ENCODE measurements around the gene PRPF40A. TPM values are rescaled to one million over a fixed set of nuclear protein-coding genes. Genes with fewer than 3 reads are reported as not detected.

PRPF40A gene
- total and polyA plus RNA-seq, 2 of the 8 experiments (the other 6 are each of a cell fraction or from before 2014, with no cell fraction given), result 85.5 to 176 TPM

DNA sequence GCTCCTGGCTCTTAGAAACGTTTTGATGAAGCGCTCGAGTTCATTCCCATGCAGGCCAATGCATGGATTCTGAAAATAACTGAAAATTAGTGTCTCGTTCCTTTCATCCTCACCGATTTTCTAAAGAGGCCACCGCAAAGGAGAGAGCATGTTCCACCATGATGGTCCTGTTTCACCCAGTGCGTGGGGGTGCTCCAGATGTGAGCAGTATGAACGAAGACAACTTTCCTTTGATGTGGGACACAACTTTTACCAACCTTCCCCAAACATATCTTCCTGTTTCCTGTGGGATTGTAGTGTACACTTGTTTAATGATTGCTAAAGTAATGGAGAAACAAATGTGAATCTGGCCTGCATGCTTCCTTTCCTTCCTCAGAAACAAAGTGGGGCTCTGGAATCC is 114.5 kb downstream of the PRPF40A start:
- WGBS, 2 experiments (ENCODE audit: extremely low coverage in 1 of 2, insufficient coverage in 1 of 2, insufficient read length in 1 of 2, insufficient replicate concordance in 2 of 2, low coverage in 1 of 2, low lambda C conversion rate in 2 of 2, missing lambda C conversion rate in 1 of 2), result 93% methylated on average over 8 of the region's 8 CpGs; no CpG with 5 or more reads in 1 of the 2 experiments
- Histone ChIP-seq H3K18ac (ENCODE audit: extremely low read depth, low read length) (no peak overlapping the region), H3K4me3 (ENCODE audit: extremely low read depth in 1 of 4, insufficient read depth in 2 of 4, low read depth in 3 of 4, low read length in 4 of 4) (no peak overlapping the region), H3K23ac (ENCODE audit: insufficient read length) (no peak overlapping the region), H4K20me1 (replicated peaks in 1 of 2; ENCODE audit: control insufficient read depth in 1 of 2, insufficient read depth in 2 of 2, low read length in 2 of 2) (no peaks in the 10 kb centered on the region), H3K23me2 (ENCODE audit: low read depth, low read length) (no peaks in the 10 kb centered on the region), H3K9ac (replicated peaks in 1 of 4; ENCODE audit: extremely low read depth in 1 of 4, low read depth in 3 of 4, low read length in 3 of 4) (no peak overlapping the region), H4K5ac (ENCODE audit: insufficient read length, low read depth, low read length) (no peak overlapping the region), H3K79me2 (ENCODE audit: control insufficient read depth in 1 of 2, insufficient read depth in 2 of 2, low read length in 2 of 2) (no peaks in the 10 kb centered on the region), H2AFZ (ENCODE audit: low read length) (no peak overlapping the region), H3K27me3 (replicated peaks in 1 of 4; ENCODE audit: control insufficient read depth in 3 of 4, extremely low read depth in 1 of 4, insufficient read depth in 3 of 4, low read length in 3 of 4) (no peaks in the 10 kb centered on the region), H3K14ac (ENCODE audit: insufficient read length) (no peak overlapping the region), H2BK12ac (ENCODE audit: low read depth, low read length) (no peak overlapping the region), H2BK120ac (replicated peaks; ENCODE audit: low read depth, low read length) (no peak overlapping the region), H3K27ac (ENCODE audit: low read depth, low read length) (no peak overlapping the region), H2AK5ac (ENCODE audit: low read depth, low read length) (no peak overlapping the region), H2BK15ac (ENCODE audit: low read length) (no peak overlapping the region), H3K36me3 (ENCODE audit: control insufficient read depth in 2 of 4, insufficient read depth in 4 of 4, low read length in 3 of 4) (peaks cover 0 to 6% (median 2%) of the 10 kb centered on the region in 4 experiments; a peak in 4 of 8 replicates), H2BK20ac (ENCODE audit: low read length) (no peak overlapping the region), H3K4me1 (replicated peaks in 1 of 4; ENCODE audit: control insufficient read depth in 3 of 4, insufficient read depth in 4 of 4, low read length in 3 of 4) (peaks cover 2 to 10% (median 4%) of the 10 kb centered on the region in 4 experiments; a peak in 3 of 7 replicates), H4K91ac (replicated peaks; ENCODE audit: insufficient read length, low read length) (no peak overlapping the region), H3K9me3 (ENCODE audit: insufficient read depth in 2 of 2, low read depth in 1 of 2, low read length in 1 of 2) (no peaks in the 10 kb centered on the region), H2BK5ac (ENCODE audit: low read depth, low read length) (no peak overlapping the region), H3K4ac (replicated peaks; ENCODE audit: insufficient read length, low read depth, low read length) (no peak overlapping the region), H4K8ac (ENCODE audit: extremely low read depth, insufficient read depth, low read length) (no peak overlapping the region), H3K56ac (replicated peaks; ENCODE audit: insufficient read length, low read depth, low read length) (no peak overlapping the region), H3K4me2 (ENCODE audit: insufficient read depth in 1 of 2, low read depth in 2 of 2, low read length in 2 of 2) (no peak overlapping the region), H3K79me1 (ENCODE audit: low read depth, low read length) (no peaks in the 10 kb centered on the region; the same call in 1 of the 2 replicates)
- ChIA-PET CTCF (ENCODE audit: partially characterized antibody) (interaction anchor here (3.0 kb wide), 1 partner anchor 33 kb away, joined by 8 read pairs; no protein-coding TSS in a partner anchor), POLR2A (ENCODE audit: partially characterized antibody) (interaction anchor here (0.6 kb wide), 1 partner anchor 9 kb away, joined by 3 read pairs; no protein-coding TSS in a partner anchor)
- DNase-seq (ENCODE audit: low read depth in 1 of 2, low spot score in 2 of 2) (no peak), FAIRE-seq (no peak)
- TF ChIP-seq SP2 (IDR thresholded peaks at IDR 0.05; ENCODE audit: low read length) (no peak), ATF2 (IDR thresholded peaks at IDR 0.05; ENCODE audit: low read length) (no peak), CHD1 (IDR thresholded peaks at IDR 0.05; ENCODE audit: low read depth, low read length) (no peak), RXRA (IDR thresholded peaks at IDR 0.05; ENCODE audit: insufficient read depth, low read depth, low read length) (no peak), TBP (IDR thresholded peaks at IDR 0.05; ENCODE audit: low read depth, low read length) (no peak), POLR2A (IDR thresholded peaks at IDR 0.05; ENCODE audit: control extremely low read depth in 1 of 2, low read depth in 2 of 2, low read length in 2 of 2) (no peak), SAP30 (IDR thresholded peaks at IDR 0.05; ENCODE audit: insufficient read depth, insufficient replicate concordance, low read length) (no peak), CTBP2 (IDR thresholded peaks at IDR 0.05; ENCODE audit: borderline replicate concordance, insufficient read depth, insufficient read length, low read length) (no peak), JUND (IDR thresholded peaks at IDR 0.05; ENCODE audit: low read length) (no peak)
- TF ChIP-seq, protein P1, sequence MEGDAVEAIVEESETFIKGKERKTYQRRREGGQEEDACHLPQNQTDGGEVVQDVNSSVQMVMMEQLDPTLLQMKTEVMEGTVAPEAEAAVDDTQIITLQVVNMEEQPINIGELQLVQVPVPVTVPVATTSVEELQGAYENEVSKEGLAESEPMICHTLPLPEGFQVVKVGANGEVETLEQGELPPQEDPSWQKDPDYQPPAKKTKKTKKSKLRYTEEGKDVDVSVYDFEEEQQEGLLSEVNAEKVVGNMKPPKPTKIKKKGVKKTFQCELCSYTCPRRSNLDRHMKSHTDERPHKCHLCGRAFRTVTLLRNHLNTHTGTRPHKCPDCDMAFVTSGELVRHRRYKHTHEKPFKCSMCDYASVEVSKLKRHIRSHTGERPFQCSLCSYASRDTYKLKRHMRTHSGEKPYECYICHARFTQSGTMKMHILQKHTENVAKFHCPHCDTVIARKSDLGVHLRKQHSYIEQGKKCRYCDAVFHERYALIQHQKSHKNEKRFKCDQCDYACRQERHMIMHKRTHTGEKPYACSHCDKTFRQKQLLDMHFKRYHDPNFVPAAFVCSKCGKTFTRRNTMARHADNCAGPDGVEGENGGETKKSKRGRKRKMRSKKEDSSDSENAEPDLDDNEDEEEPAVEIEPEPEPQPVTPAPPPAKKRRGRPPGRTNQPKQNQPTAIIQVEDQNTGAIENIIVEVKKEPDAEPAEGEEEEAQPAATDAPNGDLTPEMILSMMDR (IDR thresholded peaks at IDR 0.05; ENCODE audit: control extremely low read depth in 1 of 3, insufficient read depth in 1 of 3, low read depth in 1 of 3, low read length in 3 of 3), result no peak

All from H1 (cell line).